NCI-H128 (cell line): ENCODE data around the gene ARMC9.
"Not testable (repeated sequence)": the region's sequence is repeated elsewhere in the genome, so short reads cannot be mapped to it uniquely, and the experiment has no call there.

Source experiments
- DNase-seq: peaks from one replicate; lab custom pipeline; 2025; ENCODE audit not compliant: unreplicated experiment; lab: John Stamatoyannopoulos, UW

ARMC9 gene

GRCh38 chr2:231395188-231396057 lies 197.0 kb downstream of the ARMC9 start, which contains the start of gene B3GNT7:
Gene B3GNT7, plus strand, starts transcription at chr2:231395710. Its CDS starts 94 bp downstream, at chr2:231395804.
- no peak for DNase-seq

GRCh38 chr2:231396058-231396821 lies 197.8 kb downstream of the ARMC9 start:
- no peak for DNase-seq

- no peak for DNase-seq
These were observed 198.8 kb downstream of the ARMC9 start for GRCh38 chr2:231397011-231397927.

- DNase-seq, result no peak
These were observed 199.5 kb downstream of the ARMC9 start for GRCh38 chr2:231397928-231398294.

- DNase-seq, result no peak
These were observed 200.2 kb downstream of the ARMC9 start for GRCh38 chr2:231398585-231398984.

- no peak for DNase-seq
These were observed 200.8 kb downstream of the ARMC9 start for GRCh38 chr2:231399046-231399852.

GRCh38 chr2:231399853-231400680 lies 201.6 kb downstream of the ARMC9 start:
- no peak for DNase-seq

GRCh38 chr2:231400681-231401080 lies 202.2 kb downstream of the ARMC9 start:
- not testable (repeated sequence) for DNase-seq

- DNase-seq, result not testable (repeated sequence)
These were observed 202.7 kb downstream of the ARMC9 start for GRCh38 chr2:231401101-231401500.

- DNase-seq, result not testable (repeated sequence)
These were observed 205.2 kb downstream of the ARMC9 start for GRCh38 chr2:231403421-231404182.

- not testable (repeated sequence) for DNase-seq
These were observed 205.8 kb downstream of the ARMC9 start for GRCh38 chr2:231404183-231404578.

GRCh38 chr2:231405601-231406367 lies 207.4 kb downstream of the ARMC9 start:
- DNase-seq, result not testable (repeated sequence)

- not testable (repeated sequence) for DNase-seq
These were observed 209.3 kb downstream of the ARMC9 start for GRCh38 chr2:231407686-231408085.

- DNase-seq, result not testable (repeated sequence)
These were observed 209.9 kb downstream of the ARMC9 start for GRCh38 chr2:231408304-231408703.

- DNase-seq, result no peak
These were observed 211.3 kb downstream of the ARMC9 start for GRCh38 chr2:231409776-231410175.

GRCh38 chr2:231410293-231411004 lies 212.0 kb downstream of the ARMC9 start:
- DNase-seq, result no peak

- DNase-seq, result no peak
These were observed 212.8 kb downstream of the ARMC9 start for GRCh38 chr2:231411237-231411636.
